HepG2 (cell line): ENCODE data around the gene MPZL3. TPM values are rescaled to one million over a fixed set of nuclear protein-coding genes. Genes with fewer than 3 reads are reported as not detected.
A peak's percentile ranks its signal among the peaks of the same experiment; 100 is the strongest.

Experiments used
- ATAC-seq: fragments of 200-7000 bp; cut with Tn5 transposase; 3 replicates; pipeline ENCODE4 v1.9.1; 2020; ENCODE audit warnings: mild to moderate bottlenecking, moderate library complexity
- BruUV-seq: library from RNA; stranded (reverse); fragments of 400-500 nt; replicated peaks from 2 replicates; lab custom pipeline; 2021; lab: Mats Ljungman, UMichigan
- CTCF ChIA-PET: fragments of 300-600 bp; formaldehyde crosslinking; extraction: SDS; loops from one replicate; lab custom pipeline; 2021; ENCODE audit warnings: low total read pairs, inconsistent platforms, low intra/inter-chr PET ratio; lab: Yijun Ruan, JAX
- POLR2A ChIA-PET: fragments of 350-600 bp; sonication (Branson Sonifier 250); formaldehyde crosslinking; loops from one replicate; lab custom pipeline; 2020; ENCODE audit warnings: antibody characterized with exemption, inconsistent platforms; lab: Yijun Ruan, JAX
- DNase-seq: peaks from one replicate; pipeline ENCODE4 v3.0.0-alpha.2; 2015; ENCODE audit warnings: low spot score
- FAIRE-seq: peaks from 3 replicates; lab custom pipeline; 2011; peaks lifted over from hg19 to GRCh38; lab: Jason Lieb, UNC
- H2AFZ ChIP-seq: one replicate; pipeline ENCODE4 v1.6.1; 2011; ENCODE audit warnings: low read length, inconsistent platforms
- H3K27ac ChIP-seq: fragments of 300-600 bp; 3 replicates; pipeline ENCODE4 v1.8.0; 2011; ENCODE audit warnings: mixed run types, mild to moderate bottlenecking, mixed read lengths, low read length, inconsistent platforms; ENCODE audit not compliant: insufficient read depth; ENCODE audit errors: extremely low read length
- H3K27me3 ChIP-seq, 2 experiments: fragments of 200-600 bp in 1 of 2; 2 replicates in 1 of 2; 3 replicates in 1 of 2; pipeline versions ENCODE4 v1.6.0 to v1.8.0; 2011; ENCODE audit warnings: low read length in 2 of 2, mild to moderate bottlenecking in 2 of 2, moderate library complexity in 2 of 2, inconsistent platforms in 1 of 2; ENCODE audit not compliant: insufficient read depth in 2 of 2, control insufficient read depth in 1 of 2
- H3K36me3 ChIP-seq, 2 experiments: fragments of 200-600 bp in 1 of 2; replicated peaks in 1 of 2; 2 replicates in 1 of 2; 3 replicates in 1 of 2; pipeline versions ENCODE4 v1.5.1 to v1.8.0; 2011; ENCODE audit warnings: low read length in 2 of 2, inconsistent platforms in 1 of 2; ENCODE audit not compliant: insufficient read depth in 2 of 2, control insufficient read depth in 1 of 2
- H3K4me1 ChIP-seq: 2 replicates; pipeline ENCODE4 v1.5.1; 2012; ENCODE audit warnings: low read length, inconsistent platforms; ENCODE audit not compliant: insufficient read depth
- H3K4me2 ChIP-seq: 2 replicates; pipeline ENCODE4 v1.6.0; 2011; ENCODE audit warnings: low read depth, low read length, inconsistent platforms
- H3K4me3 ChIP-seq, 3 experiments: fragments of 200-600 bp in 1 of 3; sonication (generic), shearing (Covaris generic) in 1 of 3; replicated peaks in 1 of 3; 2 replicates each; pipeline ENCODE4 v1.5.1; 2011 to 2016; ENCODE audit warnings: low read length in 3 of 3, inconsistent platforms in 2 of 3, low read depth in 2 of 3, mild to moderate bottlenecking in 2 of 3, control low read depth in 1 of 3, mixed read lengths in 1 of 3; ENCODE audit not compliant: insufficient read depth in 1 of 3
- H3K79me2 ChIP-seq: one replicate; pipeline ENCODE4 v1.6.1; 2011; ENCODE audit warnings: low read length, inconsistent platforms; ENCODE audit not compliant: insufficient read depth
- H3K9ac ChIP-seq: 2 replicates; pipeline ENCODE4 v1.6.0; 2011; ENCODE audit warnings: mild to moderate bottlenecking, low read depth, low read length, inconsistent platforms; ENCODE audit not compliant: insufficient read depth
- H3K9me3 ChIP-seq: 2 replicates; pipeline ENCODE4 v1.5.1; 2012; ENCODE audit warnings: mild to moderate bottlenecking, low read length
- H4K20me1 ChIP-seq: 2 replicates; pipeline ENCODE4 v1.6.0; 2011; ENCODE audit warnings: inconsistent platforms, mild to moderate bottlenecking, low read length, moderate library complexity; ENCODE audit not compliant: insufficient read depth
- CENPT ChIP-seq: sonication (generic); formaldehyde crosslinking; IDR thresholded peaks from 2 replicates; pipeline ENCODE4 v1.8.0; 2022; ENCODE audit warnings: low read depth, mild to moderate bottlenecking, moderate library complexity, missing genetic modification reagents
- CREB1 ChIP-seq, 2 experiments: fragments of 450-650 bp in 1 of 2; IDR thresholded peaks; 2 replicates each; pipeline ENCODE4 v1.6.1; 2016 to 2017; ENCODE audit warnings: control low read depth in 1 of 2, mild to moderate bottlenecking in 1 of 2, missing compliant biosample characterization in 1 of 2, missing genetic modification characterization in 1 of 2
- EP300 ChIP-seq, 3 experiments: sonication (generic) in 1 of 3; formaldehyde crosslinking in 1 of 3; IDR thresholded peaks; 2 replicates each; pipeline versions ENCODE4 v1.5.1 to v1.6.1; 2011 to 2020; ENCODE audit warnings: low read depth in 2 of 3, low read length in 2 of 3, borderline replicate concordance in 1 of 3, improper control_type of control experiment in 1 of 3, mild to moderate bottlenecking in 1 of 3, missing genetic modification reagents in 1 of 3, moderate library complexity in 1 of 3
- FOXP4 ChIP-seq: sonication (generic); formaldehyde crosslinking; IDR thresholded peaks from 2 replicates; pipeline ENCODE4 v1.4.0; 2020; ENCODE audit warnings: missing genetic modification reagents
- HNRNPH1 ChIP-seq: fragments of 200-400 bp; formaldehyde crosslinking; optimal IDR thresholded peaks from 2 replicates; pipeline ENCODE3; 2017; ENCODE audit warnings: mild to moderate bottlenecking, low read depth, low read length
- HNRNPL ChIP-seq: fragments of 200-400 bp; formaldehyde crosslinking; IDR thresholded peaks from 2 replicates; pipeline ENCODE4 v1.6.1; 2017; ENCODE audit warnings: mild to moderate bottlenecking, low read depth, low read length
- MZF1 ChIP-seq: sonication (generic); formaldehyde crosslinking; IDR thresholded peaks from 2 replicates; pipeline ENCODE4 v1.8.1; 2023; ENCODE audit warnings: mild to moderate bottlenecking, missing genetic modification reagents, borderline replicate concordance
- SPEN ChIP-seq: sonication (generic); formaldehyde crosslinking; IDR thresholded peaks from 2 replicates; pipeline ENCODE4 v1.5.1; 2020; ENCODE audit warnings: low read depth, mild to moderate bottlenecking, missing genetic modification reagents
- SRY ChIP-seq: sonication (generic); formaldehyde crosslinking; IDR thresholded peaks from 2 replicates; pipeline ENCODE4 v1.8.0; 2022; ENCODE audit warnings: mild to moderate bottlenecking, missing genetic modification reagents
- TCF7 ChIP-seq: sonication (generic); IDR thresholded peaks from 2 replicates; pipeline ENCODE4 v1.6.1; 2016; ENCODE audit warnings: antibody characterized with exemption, low read depth
- TCF7L2 ChIP-seq: IDR thresholded peaks from 2 replicates; pipeline ENCODE4 v1.6.1; 2011; ENCODE audit warnings: mild to moderate bottlenecking, low read depth, low read length, moderate library complexity
- THRA ChIP-seq: sonication (generic); formaldehyde crosslinking; IDR thresholded peaks from 2 replicates; pipeline ENCODE4 v1.4.0; 2020; ENCODE audit warnings: missing genetic modification reagents, borderline replicate concordance
- ZBTB25 ChIP-seq: IDR thresholded peaks from 2 replicates; pipeline ENCODE4 v1.6.1; 2018; ENCODE audit warnings: missing genetic modification reagents
- ZNF335 ChIP-seq: sonication (generic); formaldehyde crosslinking; IDR thresholded peaks from 2 replicates; pipeline ENCODE4 v1.4.0; 2020; ENCODE audit warnings: missing genetic modification reagents
- ZNF619 ChIP-seq: sonication (generic); formaldehyde crosslinking; IDR thresholded peaks from 2 replicates; pipeline ENCODE4 v1.4.0; 2020; ENCODE audit warnings: mild to moderate bottlenecking, missing genetic modification reagents
- ZNF691 ChIP-seq: sonication (generic); formaldehyde crosslinking; IDR thresholded peaks from 2 replicates; pipeline ENCODE4 v1.4.0; 2020; ENCODE audit warnings: missing genetic modification reagents, low read depth, mild to moderate bottlenecking, borderline replicate concordance
- ZNF772 ChIP-seq: sonication (generic); formaldehyde crosslinking; IDR thresholded peaks from 2 replicates; pipeline ENCODE4 v1.5.0; 2020; ENCODE audit warnings: mild to moderate bottlenecking, missing genetic modification reagents
- ZNF777 ChIP-seq: sonication (generic); formaldehyde crosslinking; IDR thresholded peaks from 2 replicates; pipeline ENCODE4 v1.4.0; 2020; ENCODE audit warnings: missing genetic modification reagents
- WGBS: methylation state at CpG from one replicate; pipeline ENCODE4 v1.1.6; 2017; ENCODE audit warnings: low lambda C conversion rate; 5-methylcytosine and 5-hydroxymethylcytosine counted together
- in situ Hi-C: cut with HindIII; loops from 2 replicates; pipeline ENCODE4 v1.10.0; 2017; ENCODE audit warnings: low pct_unique_long_range_greater_than_20kb; ENCODE audit not compliant: extremely low pct_ligation_motif_present
- intact Hi-C: fragments of 100-400 bp; cut with micrococcal nuclease; formaldehyde crosslinking; loops from one replicate; pipeline ENCODE4 v1.10.0; 2022; ENCODE audit not compliant: unreplicated experiment
- polyA plus RNA-seq, 8 experiments: library from polyadenylated mRNA; depleted of rRNA in 3 of 8; stranded (reverse) in 7 of 8; unstranded in 1 of 8; fragments of >200 nt; fragmentation: Illumina TruSeq in 4 of 8; extraction: Trizol in 4 of 8; gene quantifications; 2 replicates each; pipeline versions ENCODE4 v1.2.1 to v1.2.3, GENCODE V29; 2011 to 2016; ENCODE audit warnings: low read depth in 4 of 8, missing spikeins in 1 of 8, mixed read lengths in 1 of 8; ENCODE audit not compliant: insufficient read depth in 1 of 8
- total RNA-seq, 5 experiments: library from RNA; depleted of rRNA; stranded (reverse); fragments of >200 nt; fragmentation: Illumina TruSeq; extraction: Trizol; gene quantifications; 2 replicates each; pipeline ENCODE4 v1.2.3, GENCODE V29; 2016; ENCODE audit warnings: low read depth in 1 of 5

Gene MPZL3
- total and polyA plus RNA-seq, 2 of the 13 experiments (the other 11 are each of a cell fraction or from before 2014, with no cell fraction given) = 5.3 to 9.3 TPM

GRCh38 chr11:118232659-118233058, 19.5 kb downstream of the MPZL3 start:
- H3K9ac ChIP-seq = no peak overlapping the region
- CTCF ChIA-PET = no interaction called here
- POLR2A ChIA-PET = no interaction called here
- H3K27me3 ChIP-seq = no peaks in the 10 kb centered on the region
- no peaks in the 10 kb centered on the region for H3K9me3 ChIP-seq
- 61% methylated on average over 1 of the region's 1 CpG for WGBS
- H3K27ac ChIP-seq = no peak overlapping the region
- H2AFZ ChIP-seq = no peak overlapping the region
- intact Hi-C loops (no loop called here), in situ Hi-C loops (no loop called here)
- no peaks in the 10 kb centered on the region for H4K20me1 ChIP-seq
- H3K36me3 ChIP-seq = peaks cover 0 to 26% of the 10 kb centered on the region in 2 experiments
- H3K79me2 ChIP-seq = no peaks in the 10 kb centered on the region
- BruUV-seq = no TSS peak
- no peak for ATAC-seq
- peaks cover 25% of the 10 kb centered on the region for H3K4me1 ChIP-seq
- H3K4me2 ChIP-seq = no peak overlapping the region
- no peak for FAIRE-seq
- peak; percentile 15 for DNase-seq
- TF ChIP-seq ZNF772 (CRISPR knock-in tag) (no peak), ZNF619 (no peak), ZNF777 (no peak), TCF7 (0 out of 2 replicates have a peak, but pooled peaks have one; percentile 30), ZNF691 (CRISPR knock-in tag) (no peak), ZBTB25 (no peak), THRA (CRISPR knock-in tag) (no peak), SRY (CRISPR knock-in tag) (no peak), EP300 (IDR thresholded peaks at IDR 0.05; ENCODE audit: low read depth in 2 of 2, low read length in 2 of 2) (peak in 1 of 2 experiments; percentile 15; a peak in 1 of 4 replicates), EP300 (CRISPR knock-in tag; IDR thresholded peaks at IDR 0.05; ENCODE audit: borderline replicate concordance) (no peak), MZF1 (CRISPR knock-in tag) (no peak), TCF7L2 (no peak), CENPT (CRISPR knock-in tag) (no peak), ZNF335 (no peak), SPEN (CRISPR knock-in tag) (no peak), HNRNPL (no peak), FOXP4 (CRISPR knock-in tag) (no peak), HNRNPH1 (no peak), CREB1 (IDR thresholded peaks at IDR 0.05) (0 out of 2 replicates have a peak, but pooled peaks have one; percentile 16), CREB1 (CRISPR knock-in tag; IDR thresholded peaks at IDR 0.05) (no peak)
- H3K4me3 ChIP-seq = no peak overlapping the region
